Caco-2 (cell line): ENCODE measurements around the gene AKAP12. TPM values are rescaled to one million over a fixed set of nuclear protein-coding genes. Genes with fewer than 3 reads are reported as not detected.
"Not testable (repeated sequence)": the region's sequence is repeated elsewhere in the genome, so short reads cannot be mapped to it uniquely, and the experiment has no call there.

Experiments used
- BruUV-seq: library from RNA; stranded (reverse); fragments of 400-500 nt; replicated peaks from 2 replicates; lab custom pipeline; 2021; lab: Mats Ljungman, UMichigan
- CTCF ChIA-PET: fragments of 300-600 bp; sonication (Branson Sonifier 250); formaldehyde crosslinking; loops from one replicate; lab custom pipeline; 2022; ENCODE audit warnings: antibody characterized with exemption; lab: Charles Lee
- POLR2A ChIA-PET: fragments of 300-600 bp; sonication (Branson Sonifier 250); formaldehyde crosslinking; loops from one replicate; lab custom pipeline; 2022; ENCODE audit warnings: antibody characterized with exemption; lab: Charles Lee
- DNase-seq, 2 experiments: peaks; one replicate each; pipeline versions ENCODE4 v3.0.0 to v3.0.0-alpha.2; 2020 to 2022
- H3K27me3 ChIP-seq: replicated peaks from 2 replicates; pipeline ENCODE4 v1.6.0; 2011; ENCODE audit warnings: low read length; ENCODE audit not compliant: control insufficient read depth, insufficient read depth
- H3K36me3 ChIP-seq: 2 replicates; pipeline ENCODE4 v1.5.1; 2011; ENCODE audit warnings: low read length; ENCODE audit not compliant: control insufficient read depth, insufficient read depth
- H3K4me1 ChIP-seq: fragments of 250-450 bp; sonication (Bioruptor Pico); 2 replicates; pipeline ENCODE4 v1.5.1; 2020; ENCODE audit warnings: mild to moderate bottlenecking
- H3K4me3 ChIP-seq: 2 replicates; pipeline ENCODE4 v1.5.1; 2011; ENCODE audit warnings: low read depth, mild to moderate bottlenecking, control low read depth, low read length
- H3K9me3 ChIP-seq: fragments of 250-450 bp; sonication (Bioruptor Pico); 2 replicates; pipeline ENCODE4 v1.5.1; 2020; ENCODE audit warnings: mild to moderate bottlenecking, moderate library complexity
- H3K27ac Mint-ChIP-seq: one replicate; pipeline ENCODE4 v1.8.0; 2022; ENCODE audit warnings: mixed read lengths; ENCODE audit not compliant: unreplicated experiment
- H3K27me3 Mint-ChIP-seq: one replicate; pipeline ENCODE4 v1.8.0; 2022; ENCODE audit warnings: mixed read lengths; ENCODE audit not compliant: insufficient read depth, unreplicated experiment
- H3K36me3 Mint-ChIP-seq: one replicate; pipeline ENCODE4 v1.8.0; 2022; ENCODE audit warnings: mild to moderate bottlenecking, mixed read lengths; ENCODE audit not compliant: insufficient read depth, unreplicated experiment
- H3K4me1 Mint-ChIP-seq: one replicate; pipeline ENCODE4 v1.8.0; 2022; ENCODE audit warnings: low read depth, mixed read lengths; ENCODE audit not compliant: unreplicated experiment
- H3K4me3 Mint-ChIP-seq: one replicate; pipeline ENCODE4 v1.8.0; 2022; ENCODE audit warnings: mild to moderate bottlenecking, moderate library complexity, mixed read lengths; ENCODE audit not compliant: unreplicated experiment
- H3K9me3 Mint-ChIP-seq: one replicate; pipeline ENCODE4 v1.8.0; 2022; ENCODE audit warnings: mixed read lengths; ENCODE audit not compliant: unreplicated experiment
- CTCF ChIP-seq, 2 experiments: fragments of 200-600 bp in 1 of 2; IDR thresholded peaks; 1 replicate in 1 of 2; 2 replicates in 1 of 2; pipeline versions ENCODE4 v1.5.1 to v1.8.0; 2011 to 2022; ENCODE audit warnings: antibody characterized with exemption in 1 of 2, control low read depth in 1 of 2, inconsistent platforms in 1 of 2, low read depth in 1 of 2, low read length in 1 of 2, mild to moderate bottlenecking in 1 of 2, moderate library complexity in 1 of 2; ENCODE audit not compliant: insufficient read depth in 1 of 2, severe bottlenecking in 1 of 2, unreplicated experiment in 1 of 2
- intact Hi-C: fragments of 100-400 bp; cut with micrococcal nuclease; formaldehyde crosslinking; loops from one replicate; pipeline ENCODE4 v1.10.0; 2022; ENCODE audit not compliant: unreplicated experiment
- total RNA-seq: library from RNA; stranded (reverse); gene quantifications from 2 replicates; pipeline ENCODE4 v1.2.3, GENCODE V29; 2022

The AKAP12 gene
- total RNA-seq, 1 experiment from 2014 or later, result 0.93 TPM

GRCh38 chr6:151351731-151352130, 112.0 kb downstream of the AKAP12 start:
- POLR2A ChIA-PET, result no interaction called here
- Histone ChIP-seq H3K4me1 (no peaks in the 10 kb centered on the region), H3K27me3 (no peaks in the 10 kb centered on the region), H3K4me3 (no peak overlapping the region), H3K36me3 (no peaks in the 10 kb centered on the region), H3K9me3 (no peaks in the 10 kb centered on the region)
- Mint-ChIP-seq H3K4me1 (no peaks in the 10 kb centered on the region), H3K9me3 (peaks cover 9% of the 10 kb centered on the region), H3K27ac (no peak overlapping the region), H3K36me3 (no peaks in the 10 kb centered on the region), H3K27me3 (peaks cover 3% of the 10 kb centered on the region), H3K4me3 (no peak overlapping the region)
- CTCF ChIA-PET, result no interaction called here
- no peak for DNase-seq
- no peak for TF ChIP-seq CTCF (IDR thresholded peaks at IDR 0.05; ENCODE audit: insufficient read depth in 1 of 2, low read depth in 1 of 2, low read length in 1 of 2, severe bottlenecking in 1 of 2, unreplicated experiment in 1 of 2)
- no TSS peak for BruUV-seq
- intact Hi-C loops, result no loop called here

GRCh38 chr6:151352410-151353396, 112.9 kb downstream of the AKAP12 start:
- no TSS peak for BruUV-seq
- Mint-ChIP-seq H3K36me3 (no peaks in the 10 kb centered on the region), H3K4me3 (no peak overlapping the region), H3K9me3 (peaks cover 9% of the 10 kb centered on the region), H3K27ac (no peak overlapping the region), H3K27me3 (peaks cover 3% of the 10 kb centered on the region), H3K4me1 (no peaks in the 10 kb centered on the region)
- TF ChIP-seq CTCF (IDR thresholded peaks at IDR 0.05; ENCODE audit: insufficient read depth in 1 of 2, low read depth in 1 of 2, low read length in 1 of 2, severe bottlenecking in 1 of 2, unreplicated experiment in 1 of 2), result no peak
- no peak overlapping the region for H3K4me3 ChIP-seq
- H3K9me3 ChIP-seq, result no peaks in the 10 kb centered on the region
- ChIA-PET POLR2A (no interaction called here), CTCF (no interaction called here)
- H3K4me1 ChIP-seq, result no peaks in the 10 kb centered on the region
- no peaks in the 10 kb centered on the region for H3K36me3 ChIP-seq
- no peak for DNase-seq
- no peaks in the 10 kb centered on the region for H3K27me3 ChIP-seq
- intact Hi-C loops, result no loop called here

GRCh38 chr6:151353795-151354194, 114.0 kb downstream of the AKAP12 start:
- no peaks in the 10 kb centered on the region for H3K36me3 ChIP-seq
- no peaks in the 10 kb centered on the region for H3K4me1 ChIP-seq
- no peaks in the 10 kb centered on the region for H3K27me3 ChIP-seq
- peaks cover 2% of the 10 kb centered on the region for H3K27me3 Mint-ChIP-seq
- no peaks in the 10 kb centered on the region for H3K9me3 ChIP-seq
- no TSS peak for BruUV-seq
- no peaks in the 10 kb centered on the region for H3K4me1 Mint-ChIP-seq
- H3K9me3 Mint-ChIP-seq, result peaks cover 9% of the 10 kb centered on the region
- ChIA-PET CTCF (no interaction called here), POLR2A (no interaction called here)
- no peak for DNase-seq
- no peak for TF ChIP-seq CTCF (IDR thresholded peaks at IDR 0.05; ENCODE audit: insufficient read depth in 1 of 2, low read depth in 1 of 2, low read length in 1 of 2, severe bottlenecking in 1 of 2, unreplicated experiment in 1 of 2)
- no peak overlapping the region for H3K4me3 Mint-ChIP-seq
- H3K4me3 ChIP-seq, result no peak overlapping the region
- H3K27ac Mint-ChIP-seq, result no peak overlapping the region
- intact Hi-C loops, result no loop called here
- H3K36me3 Mint-ChIP-seq, result no peaks in the 10 kb centered on the region

GRCh38 chr6:151356983-151357382, 117.2 kb downstream of the AKAP12 start:
- H3K9me3 Mint-ChIP-seq, CTCF ChIA-PET, H3K36me3 ChIP-seq, H3K4me3 ChIP-seq, H3K27ac Mint-ChIP-seq, POLR2A ChIA-PET, H3K4me1 ChIP-seq, H3K9me3 ChIP-seq, H3K27me3 ChIP-seq, H3K4me1 Mint-ChIP-seq, H3K27me3 Mint-ChIP-seq, H3K4me3 Mint-ChIP-seq, DNase-seq, H3K36me3 Mint-ChIP-seq, intact Hi-C loops, BruUV-seq: not testable (repeated sequence)
